GM08714 (cell line): ENCODE measurements around the gene AAMP.
"Not testable (repeated sequence)": the region's sequence is repeated elsewhere in the genome, so short reads cannot be mapped to it uniquely, and the experiment has no call there.

Experiments used
- H3K4me3 ChIP-seq: fragments of 200-500 bp; sonication (Bioruptor generic); 2 replicates; pipeline ENCODE4 v1.5.1; 2014; ENCODE audit warnings: mild to moderate bottlenecking, low read length, inconsistent platforms
- ZNF274 ChIP-seq: IDR thresholded peaks from 2 replicates; pipeline ENCODE4 v1.6.1; 2012; ENCODE audit warnings: mild to moderate bottlenecking, low read depth, low read length

AAMP gene

GRCh38 chr2:218269900-218270720, at the start of gene AAMP, which contains the start of gene PNKD:
TSS of gene AAMP (minus strand) at chr2:218270137. CDS start at chr2:218270086, 51 bp downstream.
TSS of gene PNKD (plus strand) at chr2:218270519. CDS start at chr2:218270536, 17 bp downstream.
- no peak for TF ChIP-seq ZNF274
- H3K4me3 ChIP-seq, result peak within 1 kb of the TSS; percentile 87

GRCh38 chr2:218318241-218318640, 48.3 kb upstream of the AAMP start:
- no peak overlapping the region for H3K4me3 ChIP-seq
- no peak for TF ChIP-seq ZNF274

GRCh38 chr2:218317835-218318234, 47.9 kb upstream of the AAMP start:
- no peak for TF ChIP-seq ZNF274
- H3K4me3 ChIP-seq, result no peak overlapping the region

DNA sequence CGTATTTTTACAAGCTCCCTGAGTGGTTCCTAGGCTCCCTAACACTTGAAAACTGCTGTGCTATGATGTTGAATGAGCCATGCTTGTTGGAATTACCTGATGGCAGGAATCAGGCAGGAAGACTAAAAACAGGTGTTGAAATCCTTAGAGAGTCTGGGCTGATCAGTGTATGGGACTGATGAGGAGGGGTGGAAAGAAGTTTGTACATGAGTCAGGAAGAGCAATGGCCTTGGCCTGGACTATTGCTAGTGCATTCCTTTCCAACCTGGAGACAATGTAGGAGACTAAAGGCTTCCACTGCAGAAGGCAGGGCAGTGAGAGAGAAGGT, 47.3 kb upstream of the AAMP start:
- no peak for TF ChIP-seq ZNF274
- no peak overlapping the region for H3K4me3 ChIP-seq

GRCh38 chr2:218315397-218315796, 45.5 kb upstream of the AAMP start:
- TF ChIP-seq ZNF274, result no peak
- H3K4me3 ChIP-seq, result no peak overlapping the region

GRCh38 chr2:218314764-218315163, 44.8 kb upstream of the AAMP start:
- H3K4me3 ChIP-seq, result not testable (repeated sequence)

GRCh38 chr2:218313356-218313755, 43.4 kb upstream of the AAMP start:
- H3K4me3 ChIP-seq, result no peak overlapping the region
- no peak for TF ChIP-seq ZNF274

GRCh38 chr2:218312267-218312756, 42.4 kb upstream of the AAMP start:
- H3K4me3 ChIP-seq, result no peak overlapping the region
- TF ChIP-seq ZNF274, result no peak

DNA sequence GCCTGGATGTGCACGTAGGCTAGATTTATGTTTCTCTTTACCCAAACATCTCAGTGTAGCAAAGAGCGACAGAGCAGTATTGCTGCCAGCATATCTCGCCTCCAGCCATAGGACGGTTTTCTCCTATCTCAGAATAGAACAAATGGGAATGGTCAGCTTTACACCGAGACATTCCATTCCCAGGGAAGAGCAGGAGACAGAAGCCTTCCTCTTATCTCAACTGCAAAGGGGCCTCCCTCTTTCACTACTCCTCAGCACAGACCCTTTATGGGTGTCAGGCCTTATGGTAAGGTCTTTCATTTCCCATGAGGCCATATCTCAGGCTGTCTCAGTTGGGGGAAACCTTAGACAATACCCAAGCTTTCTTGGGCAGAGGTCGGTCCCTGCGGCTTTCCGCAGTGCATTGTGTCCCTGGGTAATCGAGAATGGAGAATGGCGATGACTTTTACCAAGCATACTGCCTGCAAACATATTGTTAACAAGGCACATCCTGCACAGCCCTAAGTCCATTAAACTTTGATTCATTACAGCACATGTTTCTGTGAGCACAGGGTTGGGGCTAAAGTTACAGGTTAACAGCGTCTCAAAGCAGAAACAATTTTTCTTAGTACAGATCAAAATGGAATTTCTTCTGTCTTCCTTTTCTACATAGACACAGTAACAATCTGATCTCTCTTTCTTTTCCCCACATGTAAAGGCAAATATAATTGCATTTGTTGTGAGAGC, 41.8 kb upstream of the AAMP start:
- not testable (repeated sequence) for H3K4me3 ChIP-seq

GRCh38 chr2:218310853-218311540, 41.1 kb upstream of the AAMP start:
- H3K4me3 ChIP-seq, result no peak overlapping the region
- no peak for TF ChIP-seq ZNF274

GRCh38 chr2:218307415-218308090, 37.6 kb upstream of the AAMP start:
- no peak for TF ChIP-seq ZNF274
- H3K4me3 ChIP-seq, result no peak overlapping the region

GRCh38 chr2:218306184-218306920, 36.4 kb upstream of the AAMP start:
- H3K4me3 ChIP-seq, result no peak overlapping the region
- no peak for TF ChIP-seq ZNF274

DNA sequence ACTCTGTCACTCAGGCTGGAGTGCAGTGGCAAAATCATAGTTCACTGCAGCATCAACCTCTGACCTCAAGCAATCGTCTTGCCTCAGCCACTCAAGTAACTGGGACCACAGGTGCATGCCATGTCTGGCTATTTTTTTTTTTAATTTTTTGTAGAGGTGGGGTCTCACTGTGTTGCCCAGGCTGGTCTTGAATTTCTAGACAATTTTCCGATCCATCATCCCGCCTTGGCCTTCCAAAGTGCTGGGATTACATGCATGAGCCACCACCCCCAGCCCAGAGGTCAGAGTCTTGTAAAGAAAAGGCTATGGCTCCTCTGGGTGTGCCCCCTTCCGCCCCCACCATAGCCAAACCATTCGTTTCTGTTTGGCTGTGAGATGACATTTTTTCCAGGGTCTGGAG, 35.4 kb upstream of the AAMP start:
- no peak for TF ChIP-seq ZNF274
- H3K4me3 ChIP-seq, result no peak overlapping the region
